ENCODE data around the gene UNC45A.
"Not testable (repeated sequence)": the region's sequence is repeated elsewhere in the genome, so short reads cannot be mapped to it uniquely, and the experiment has no call there.

UNC45A gene

DNA sequence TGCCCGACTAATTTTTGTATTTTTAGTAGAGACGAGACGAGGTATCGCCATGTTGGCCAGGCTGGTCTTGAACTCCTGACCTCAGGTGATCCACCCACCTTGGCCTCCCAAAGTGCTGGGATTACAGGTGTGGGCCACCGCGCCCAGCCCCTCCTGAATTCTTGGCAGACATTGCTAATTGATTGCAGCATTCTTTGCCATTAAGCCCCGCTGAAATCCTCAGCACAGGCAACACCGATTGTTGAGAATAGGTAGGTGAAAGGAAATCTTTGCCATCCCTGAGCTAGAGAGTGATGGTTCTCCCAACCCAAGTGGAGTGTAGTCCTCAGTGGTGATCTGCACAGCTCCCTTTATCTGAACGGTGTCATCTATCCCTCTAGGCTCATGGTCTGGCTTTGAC, 30.3 kb upstream of the UNC45A start:
- Histone ChIP-seq H3K27me3 (replicated peaks; ENCODE audit: control insufficient read depth, insufficient read depth, low read length, poor library complexity, severe bottlenecking) (no peaks in the 10 kb centered on the region), H3K9me3 (ENCODE audit: control insufficient read depth, low read length) (no peaks in the 10 kb centered on the region), H3K4me1 (ENCODE audit: control insufficient read depth, insufficient read depth, low read length, poor library complexity, severe bottlenecking) (peaks cover 14% of the 10 kb centered on the region), H3K36me3 (ENCODE audit: control insufficient read depth, insufficient read depth, low read length) (peaks cover 38% of the 10 kb centered on the region), H3K4me3 (ENCODE audit: insufficient read depth, low read depth, low read length, poor library complexity, severe bottlenecking) (no peak overlapping the region), H3K27ac (ENCODE audit: insufficient read depth, low read length, poor library complexity, severe bottlenecking) (no peak overlapping the region)
- no peak for DNase-seq

GRCh38 chr15:90905306-90906180, 29.5 kb upstream of the UNC45A start:
- peaks cover 45% of the 10 kb centered on the region for H3K36me3 ChIP-seq (ENCODE audit: control insufficient read depth, insufficient read depth, low read length)
- no peak for DNase-seq

GRCh38 chr15:90906181-90906849, 28.8 kb upstream of the UNC45A start:
- Histone ChIP-seq H3K4me1 (ENCODE audit: control insufficient read depth, insufficient read depth, low read length, poor library complexity, severe bottlenecking) (peaks cover 14% of the 10 kb centered on the region), H3K36me3 (ENCODE audit: control insufficient read depth, insufficient read depth, low read length) (peaks cover 53% of the 10 kb centered on the region), H3K27me3 (replicated peaks; ENCODE audit: control insufficient read depth, insufficient read depth, low read length, poor library complexity, severe bottlenecking) (no peaks in the 10 kb centered on the region), H3K9me3 (ENCODE audit: control insufficient read depth, low read length) (no peaks in the 10 kb centered on the region), H3K27ac (ENCODE audit: insufficient read depth, low read length, poor library complexity, severe bottlenecking) (no peak overlapping the region), H3K4me3 (ENCODE audit: insufficient read depth, low read depth, low read length, poor library complexity, severe bottlenecking) (no peak overlapping the region)
- DNase-seq, result no peak

More at GRCh38 chr15:90905306-90906180, 29.5 kb upstream of the UNC45A start:
- no peak overlapping the region for H3K4me3 ChIP-seq (ENCODE audit: insufficient read depth, low read depth, low read length, poor library complexity, severe bottlenecking)
- no peaks in the 10 kb centered on the region for H3K9me3 ChIP-seq (ENCODE audit: control insufficient read depth, low read length)
- H3K27me3 ChIP-seq (replicated peaks; ENCODE audit: control insufficient read depth, insufficient read depth, low read length, poor library complexity, severe bottlenecking), result no peaks in the 10 kb centered on the region
- H3K4me1 ChIP-seq (ENCODE audit: control insufficient read depth, insufficient read depth, low read length, poor library complexity, severe bottlenecking), result peaks cover 14% of the 10 kb centered on the region
- no peak overlapping the region for H3K27ac ChIP-seq (ENCODE audit: insufficient read depth, low read length, poor library complexity, severe bottlenecking)

DNA sequence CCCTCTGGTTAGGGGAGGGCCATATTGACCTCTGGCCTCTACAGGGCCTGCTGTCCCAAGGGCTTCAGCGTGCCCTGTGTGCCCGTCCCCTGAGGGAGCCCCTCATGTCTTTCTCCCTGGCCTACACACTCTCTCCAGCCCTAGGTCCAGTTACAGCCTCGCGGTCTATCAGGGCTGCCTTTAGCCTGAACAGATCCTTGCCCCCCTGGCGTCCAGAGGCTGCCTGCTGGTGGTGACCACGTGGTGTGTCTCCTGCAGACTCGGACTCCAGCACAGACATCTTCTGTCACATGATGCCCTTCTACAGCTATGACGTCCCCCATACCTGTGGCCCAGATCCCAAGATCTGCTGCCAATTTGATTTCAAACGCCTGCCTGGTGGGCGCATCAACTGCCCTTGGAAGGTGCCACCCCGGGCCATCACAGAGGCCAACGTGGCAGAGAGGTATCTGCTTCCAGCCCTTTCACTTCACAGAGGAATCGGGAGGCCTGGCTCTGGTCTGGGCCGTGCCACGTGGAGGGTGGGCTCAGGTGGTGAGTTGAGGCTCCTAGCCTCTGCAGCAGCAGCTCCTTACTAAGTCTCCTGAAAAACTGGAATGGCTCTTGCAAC, 27.9 kb upstream of the UNC45A start:
- no peak for DNase-seq

DNA sequence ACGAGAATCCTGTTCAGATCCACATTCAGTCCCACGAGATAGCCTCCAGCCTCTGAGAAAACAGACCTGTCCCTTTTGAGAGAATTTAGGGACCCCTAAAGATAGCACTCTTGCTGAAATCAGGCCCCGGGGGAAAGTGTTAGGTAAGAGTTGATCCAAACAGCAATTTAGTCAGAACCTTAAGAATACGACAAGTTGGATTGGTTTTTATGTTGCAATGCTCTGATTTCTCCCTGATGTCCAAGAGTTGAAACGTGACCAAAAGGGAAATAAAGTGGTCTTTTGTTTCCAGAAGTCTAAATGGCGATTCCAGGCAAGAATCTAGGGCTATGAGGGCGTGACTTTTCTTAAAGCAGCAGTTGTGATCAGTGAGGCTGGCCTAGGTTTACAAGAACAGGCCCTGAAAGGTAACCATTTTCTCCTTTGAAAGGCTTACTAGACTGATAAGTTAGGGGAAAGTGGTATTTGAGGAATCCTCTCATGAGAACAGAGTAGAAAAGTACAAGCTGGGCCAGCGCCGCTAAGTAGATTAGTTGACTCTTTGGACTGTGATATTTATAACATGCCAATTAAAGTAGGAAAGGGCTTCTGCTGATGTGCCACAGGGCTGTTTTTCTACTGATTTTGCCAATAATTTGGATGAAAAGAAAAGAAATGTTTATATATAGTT, 27.1 kb upstream of the UNC45A start:
- Histone ChIP-seq H3K4me1 (ENCODE audit: control insufficient read depth, insufficient read depth, low read length, poor library complexity, severe bottlenecking) (peaks cover 8% of the 10 kb centered on the region), H3K27ac (ENCODE audit: insufficient read depth, low read length, poor library complexity, severe bottlenecking) (no peak overlapping the region), H3K36me3 (ENCODE audit: control insufficient read depth, insufficient read depth, low read length) (peaks cover 69% of the 10 kb centered on the region), H3K4me3 (ENCODE audit: insufficient read depth, low read depth, low read length, poor library complexity, severe bottlenecking) (no peak overlapping the region), H3K9me3 (ENCODE audit: control insufficient read depth, low read length) (no peaks in the 10 kb centered on the region), H3K27me3 (replicated peaks; ENCODE audit: control insufficient read depth, insufficient read depth, low read length, poor library complexity, severe bottlenecking) (no peaks in the 10 kb centered on the region)
- no peak for DNase-seq

More for the DNA sequence above, 27.9 kb upstream of the UNC45A start:
- Histone ChIP-seq H3K36me3 (ENCODE audit: control insufficient read depth, insufficient read depth, low read length) (peaks cover 61% of the 10 kb centered on the region), H3K4me3 (ENCODE audit: insufficient read depth, low read depth, low read length, poor library complexity, severe bottlenecking) (no peak overlapping the region), H3K4me1 (ENCODE audit: control insufficient read depth, insufficient read depth, low read length, poor library complexity, severe bottlenecking) (peaks cover 9% of the 10 kb centered on the region), H3K9me3 (ENCODE audit: control insufficient read depth, low read length) (no peaks in the 10 kb centered on the region), H3K27me3 (replicated peaks; ENCODE audit: control insufficient read depth, insufficient read depth, low read length, poor library complexity, severe bottlenecking) (no peaks in the 10 kb centered on the region), H3K27ac (ENCODE audit: insufficient read depth, low read length, poor library complexity, severe bottlenecking) (no peak overlapping the region)

DNA sequence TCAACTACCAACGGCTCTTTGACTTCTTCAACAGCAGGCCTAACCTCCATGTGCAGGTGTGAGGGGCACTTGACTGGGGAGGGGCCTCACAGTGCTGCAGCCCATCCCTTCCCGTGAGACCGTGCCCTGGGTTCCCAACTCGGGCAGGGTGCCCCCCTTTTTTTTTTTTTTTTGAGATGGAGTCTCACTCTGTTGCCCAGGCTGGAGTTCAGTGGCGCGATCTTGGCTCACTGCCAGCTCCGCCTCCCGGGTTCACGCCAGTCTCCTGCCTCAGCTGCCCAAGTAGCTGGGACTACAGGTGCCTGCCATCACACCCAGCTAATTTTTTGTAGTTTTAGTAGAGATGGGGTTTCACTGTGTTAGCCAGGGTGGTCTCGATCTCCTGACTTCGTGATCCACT, 25.6 kb upstream of the UNC45A start:
- H3K4me3 ChIP-seq (ENCODE audit: insufficient read depth, low read depth, low read length, poor library complexity, severe bottlenecking); H3K9me3 ChIP-seq (ENCODE audit: control insufficient read depth, low read length); H3K27me3 ChIP-seq (replicated peaks; ENCODE audit: control insufficient read depth, insufficient read depth, low read length, poor library complexity, severe bottlenecking); DNase-seq; H3K4me1 ChIP-seq (ENCODE audit: control insufficient read depth, insufficient read depth, low read length, poor library complexity, severe bottlenecking); H3K27ac ChIP-seq (ENCODE audit: insufficient read depth, low read length, poor library complexity, severe bottlenecking): not testable (repeated sequence)
- H3K36me3 ChIP-seq (ENCODE audit: control insufficient read depth, insufficient read depth, low read length), result peaks cover 84% of the 10 kb centered on the region

- H3K27ac ChIP-seq (ENCODE audit: insufficient read depth, low read length, poor library complexity, severe bottlenecking), result no peak overlapping the region
- no peaks in the 10 kb centered on the region for H3K9me3 ChIP-seq (ENCODE audit: control insufficient read depth, low read length)
- no peak overlapping the region for H3K4me3 ChIP-seq (ENCODE audit: insufficient read depth, low read depth, low read length, poor library complexity, severe bottlenecking)
- H3K27me3 ChIP-seq (replicated peaks; ENCODE audit: control insufficient read depth, insufficient read depth, low read length, poor library complexity, severe bottlenecking), result no peaks in the 10 kb centered on the region
- DNase-seq, result no peak
- peaks cover 88% of the 10 kb centered on the region for H3K36me3 ChIP-seq (ENCODE audit: control insufficient read depth, insufficient read depth, low read length)
- H3K4me1 ChIP-seq (ENCODE audit: control insufficient read depth, insufficient read depth, low read length, poor library complexity, severe bottlenecking), result no peaks in the 10 kb centered on the region
Observed at GRCh38 chr15:90909976-90910375, 25.1 kb upstream of the UNC45A start.

DNA sequence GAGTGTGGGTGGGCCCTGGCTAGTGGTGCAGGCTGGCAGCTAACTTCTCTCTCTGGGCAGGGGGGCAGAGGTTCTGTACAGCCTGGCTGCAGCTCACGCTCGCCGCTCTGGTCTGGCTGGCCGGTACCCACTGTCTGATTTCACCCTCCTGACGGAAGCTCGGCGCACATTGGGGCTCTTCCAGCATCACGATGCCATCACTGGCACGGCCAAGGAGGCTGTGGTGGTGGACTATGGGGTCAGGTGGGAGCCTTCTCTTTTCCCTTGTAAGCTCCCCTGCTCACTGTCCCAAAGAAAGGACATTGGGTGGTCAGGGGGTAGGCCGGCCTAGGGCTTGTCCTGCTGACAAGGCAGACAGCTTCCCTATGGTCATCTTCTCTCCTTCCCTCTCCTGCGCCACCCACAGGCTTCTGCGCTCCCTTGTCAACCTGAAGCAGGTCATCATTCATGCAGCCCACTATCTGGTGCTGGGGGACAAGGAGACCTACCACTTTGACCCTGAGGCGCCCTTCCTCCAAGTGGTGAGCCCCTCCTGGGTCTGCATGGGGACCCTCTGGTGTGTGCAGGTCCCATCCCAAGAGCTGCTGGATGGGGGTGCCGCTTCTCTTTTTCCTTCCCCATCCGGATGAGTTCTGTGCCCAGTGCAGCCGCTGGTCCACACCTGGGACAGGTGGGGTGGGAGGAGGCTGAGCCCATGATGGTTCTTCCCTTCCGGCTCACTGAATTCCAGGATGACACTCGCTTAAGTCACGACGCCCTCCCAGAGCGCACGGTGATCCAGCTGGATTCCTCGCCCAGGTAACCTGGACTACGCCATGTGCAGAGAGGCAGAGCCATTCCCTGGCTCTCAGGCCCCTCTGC, 24.4 kb upstream of the UNC45A start:
- Histone ChIP-seq H3K27me3 (replicated peaks; ENCODE audit: control insufficient read depth, insufficient read depth, low read length, poor library complexity, severe bottlenecking) (no peaks in the 10 kb centered on the region), H3K4me3 (ENCODE audit: insufficient read depth, low read depth, low read length, poor library complexity, severe bottlenecking) (no peak overlapping the region), H3K36me3 (ENCODE audit: control insufficient read depth, insufficient read depth, low read length) (peaks cover 86% of the 10 kb centered on the region), H3K27ac (ENCODE audit: insufficient read depth, low read length, poor library complexity, severe bottlenecking) (no peak overlapping the region), H3K9me3 (ENCODE audit: control insufficient read depth, low read length) (no peaks in the 10 kb centered on the region), H3K4me1 (ENCODE audit: control insufficient read depth, insufficient read depth, low read length, poor library complexity, severe bottlenecking) (no peaks in the 10 kb centered on the region)
- no peak for DNase-seq

GRCh38 chr15:90911302-90911623, 23.8 kb upstream of the UNC45A start:
- DNase-seq, result no peak
- Histone ChIP-seq H3K36me3 (ENCODE audit: control insufficient read depth, insufficient read depth, low read length) (peaks cover 86% of the 10 kb centered on the region), H3K4me1 (ENCODE audit: control insufficient read depth, insufficient read depth, low read length, poor library complexity, severe bottlenecking) (no peaks in the 10 kb centered on the region), H3K4me3 (ENCODE audit: insufficient read depth, low read depth, low read length, poor library complexity, severe bottlenecking) (no peak overlapping the region), H3K27me3 (replicated peaks; ENCODE audit: control insufficient read depth, insufficient read depth, low read length, poor library complexity, severe bottlenecking) (no peaks in the 10 kb centered on the region), H3K9me3 (ENCODE audit: control insufficient read depth, low read length) (no peaks in the 10 kb centered on the region), H3K27ac (ENCODE audit: insufficient read depth, low read length, poor library complexity, severe bottlenecking) (no peak overlapping the region)
